Esophagus (tissue), 2 donors: Measurements from ENCODE around the gene DLGAP4. TPM values are rescaled to one million over a fixed set of nuclear protein-coding genes. Genes with fewer than 3 reads are reported as not detected.

ENCODE experiments used
- H3K27ac ChIP-seq, 2 donors: one replicate each; pipeline ENCODE4 v1.5.1; 2013; ENCODE audit warnings: low read depth in 2 of 2, mild to moderate bottlenecking in 2 of 2, inconsistent platforms in 1 of 2, low read length in 1 of 2, moderate library complexity in 1 of 2
- H3K27me3 ChIP-seq, 2 donors: one replicate each; pipeline ENCODE4 v1.6.1; 2013; ENCODE audit warnings: low read length in 2 of 2, control low read depth in 1 of 2, mild to moderate bottlenecking in 1 of 2; ENCODE audit not compliant: insufficient read depth in 2 of 2, control insufficient read depth in 1 of 2
- H3K36me3 ChIP-seq, 2 donors: one replicate each; pipeline ENCODE4 v1.6.1; 2013; ENCODE audit warnings: low read length in 1 of 2; ENCODE audit not compliant: control insufficient read depth in 2 of 2, insufficient read depth in 2 of 2
- H3K4me1 ChIP-seq, 2 donors: one replicate each; pipeline ENCODE4 v1.6.1; 2013; ENCODE audit warnings: low read length in 1 of 2; ENCODE audit not compliant: control insufficient read depth in 2 of 2, insufficient read depth in 2 of 2
- H3K4me3 ChIP-seq, 2 donors: one replicate each; pipeline ENCODE4 v1.5.1; 2013; ENCODE audit warnings: low read length in 2 of 2, mild to moderate bottlenecking in 2 of 2, low read depth in 1 of 2, moderate library complexity in 1 of 2
- H3K9me3 ChIP-seq, 2 donors: one replicate each; pipeline ENCODE4 v1.6.1; 2013; ENCODE audit warnings: mild to moderate bottlenecking in 2 of 2, low read depth in 1 of 2, low read length in 1 of 2, moderate library complexity in 1 of 2; ENCODE audit not compliant: control insufficient read depth in 2 of 2, insufficient read depth in 1 of 2
- WGBS, 2 donors: extraction: QIAGEN DNeasy Blood & Tissue Kit; methylation state at CpG; one replicate each; pipeline ENCODE4 v1.1.7; 2013; 5-methylcytosine and 5-hydroxymethylcytosine counted together
- polyA plus RNA-seq, 2 donors: library from polyadenylated mRNA; stranded (reverse); fragments of 200-250 nt; gene quantifications; one replicate each; pipeline ENCODE4 v1.2.3, GENCODE V29; 2013
- donor health status: healthy with polysubstance abuse.
- donor health status: Bipolar disorder and iron deficiency.

Gene DLGAP4
- polyA plus RNA-seq, 2 donors = 15.8 to 24.3 TPM

DNA sequence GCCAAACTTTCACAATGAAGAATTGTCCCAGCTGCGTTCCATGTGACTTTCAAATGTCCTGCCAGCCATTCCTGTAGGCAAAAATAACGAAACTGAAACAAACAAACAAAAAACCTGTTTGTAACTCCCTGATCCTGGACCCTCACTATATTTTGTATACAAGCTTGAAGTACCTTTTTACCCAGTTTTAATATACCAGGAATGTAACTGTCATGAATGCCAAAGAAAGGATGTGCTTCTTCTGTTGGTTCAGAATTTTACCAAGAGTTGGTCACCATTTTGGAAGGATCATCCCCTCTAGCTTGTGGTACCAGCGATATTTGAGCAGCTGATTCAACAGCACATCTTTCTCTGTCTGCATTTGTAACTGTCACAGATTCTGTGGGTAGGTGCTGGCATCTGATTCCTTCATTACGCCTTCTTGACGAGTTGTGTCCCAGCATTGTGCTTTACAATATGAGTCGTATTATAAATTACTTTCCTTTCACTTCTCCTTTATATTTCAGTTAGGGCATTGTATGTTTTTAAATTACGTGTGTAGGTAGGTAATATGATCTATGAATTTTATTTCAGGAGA lies 93.9 kb downstream of the DLGAP4 start:
- Histone ChIP-seq H3K4me1 (no peaks in the 10 kb centered on the region), H3K4me3 (no peak overlapping the region), H3K36me3 (no peaks in the 10 kb centered on the region), H3K9me3 (no peaks in the 10 kb centered on the region), H3K27me3 (no peaks in the 10 kb centered on the region), H3K27ac (no peak overlapping the region)
- 49 to 63% methylated on average over 7 of the region's 7 CpGs for WGBS, 2 donors

GRCh38 chr20:36400909-36401735 lies 95.0 kb downstream of the DLGAP4 start:
- Histone ChIP-seq H3K36me3 (no peaks in the 10 kb centered on the region), H3K27ac (no peak overlapping the region), H3K4me1 (no peaks in the 10 kb centered on the region), H3K9me3 (no peaks in the 10 kb centered on the region), H3K4me3 (no peak overlapping the region), H3K27me3 (no peaks in the 10 kb centered on the region)
- WGBS, 2 donors = 39 to 40% methylated on average over 18 of the region's 18 CpGs

- no peaks in the 10 kb centered on the region for H3K4me1 ChIP-seq
- no peaks in the 10 kb centered on the region for H3K9me3 ChIP-seq
- no peak overlapping the region for H3K4me3 ChIP-seq
- H3K27me3 ChIP-seq = no peaks in the 10 kb centered on the region
- no peaks in the 10 kb centered on the region for H3K36me3 ChIP-seq
- H3K27ac ChIP-seq = no peak overlapping the region
- 87 to 100% methylated on average over 1 of the region's 1 CpG for whole genome bisulfite sequencing, 2 donors
These were observed 96.6 kb downstream of the DLGAP4 start for GRCh38 chr20:36402708-36403107.

DNA sequence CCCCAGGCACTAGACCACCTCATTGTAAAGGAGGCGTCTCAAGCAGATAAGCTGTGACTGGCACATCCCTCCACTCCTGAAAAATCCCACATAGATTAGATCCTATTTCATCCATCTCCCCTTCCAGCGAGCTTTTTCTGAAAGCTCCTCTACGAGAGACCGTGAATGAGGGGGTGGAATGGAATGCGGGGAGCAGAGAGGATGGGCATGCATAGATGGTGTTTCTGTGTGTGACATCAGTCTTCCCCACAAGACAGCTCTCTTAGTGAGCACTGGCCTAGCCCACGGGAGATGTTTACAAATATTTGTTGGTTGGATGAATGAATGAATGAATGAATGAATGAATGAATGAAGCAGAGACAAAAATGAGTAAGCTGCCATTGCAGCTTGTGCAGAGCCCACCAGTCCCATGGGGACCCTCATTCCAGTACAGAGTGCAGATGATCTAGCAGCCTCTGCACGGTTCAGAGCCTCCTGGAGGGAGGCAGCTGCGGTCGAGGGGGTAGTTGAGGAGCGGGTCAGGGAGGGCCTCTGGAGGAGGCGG lies 98.4 kb downstream of the DLGAP4 start:
- WGBS, 2 donors = 82 to 86% methylated on average over 11 of the region's 11 CpGs
- H3K9me3 ChIP-seq = no peaks in the 10 kb centered on the region
- H3K36me3 ChIP-seq = no peaks in the 10 kb centered on the region
- H3K27ac ChIP-seq = no peak overlapping the region
- no peaks in the 10 kb centered on the region for H3K27me3 ChIP-seq
- no peak overlapping the region for H3K4me3 ChIP-seq
- peaks cover 3% of the 10 kb centered on the region in 2 donors for H3K4me1 ChIP-seq

GRCh38 chr20:36405255-36405654 lies 99.1 kb downstream of the DLGAP4 start:
- Histone ChIP-seq H3K36me3 (no peaks in the 10 kb centered on the region), H3K27ac (no peak overlapping the region), H3K9me3 (no peaks in the 10 kb centered on the region), H3K27me3 (no peaks in the 10 kb centered on the region), H3K4me1 (peaks cover 3% of the 10 kb centered on the region in 2 donors), H3K4me3 (no peak overlapping the region)
- 84 to 89% methylated on average over 7 of the region's 7 CpGs for WGBS, 2 donors

GRCh38 chr20:36407199-36407733 lies 101.1 kb downstream of the DLGAP4 start:
- Histone ChIP-seq H3K36me3 (no peaks in the 10 kb centered on the region), H3K4me3 (no peak overlapping the region), H3K27ac (no peak overlapping the region), H3K4me1 (peaks cover 3% of the 10 kb centered on the region in 2 donors), H3K9me3 (no peaks in the 10 kb centered on the region), H3K27me3 (no peaks in the 10 kb centered on the region)
- 84 to 88% methylated on average over 3 of the region's 3 CpGs for WGBS, 2 donors

DNA sequence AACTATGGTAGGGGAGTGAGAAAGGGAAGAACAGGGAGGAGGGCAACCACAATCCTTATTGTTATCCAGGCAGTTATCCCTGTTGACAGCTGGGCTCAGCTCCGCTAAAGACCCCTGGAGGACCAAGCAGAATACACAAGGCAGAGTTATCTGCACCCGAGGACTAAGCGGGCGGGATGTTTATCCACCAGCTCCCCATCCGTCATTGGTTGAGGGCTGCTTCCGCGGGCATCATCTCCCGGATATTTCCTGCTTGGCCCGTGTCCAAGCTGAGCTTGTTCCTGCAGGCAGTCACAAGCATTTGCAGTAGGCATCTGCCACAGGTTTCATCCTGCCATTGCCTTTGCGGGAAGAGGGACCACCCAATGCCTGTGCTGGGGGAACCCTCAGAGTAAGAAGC lies 102.1 kb downstream of the DLGAP4 start:
- no peaks in the 10 kb centered on the region for H3K36me3 ChIP-seq
- no peak overlapping the region for H3K27ac ChIP-seq
- H3K4me1 ChIP-seq = peaks cover 3% of the 10 kb centered on the region in 2 donors
- H3K9me3 ChIP-seq = no peaks in the 10 kb centered on the region
- H3K4me3 ChIP-seq = no peak overlapping the region
- WGBS, 2 donors = 18 to 20% methylated on average over 10 of the region's 10 CpGs
- no peaks in the 10 kb centered on the region for H3K27me3 ChIP-seq

DNA sequence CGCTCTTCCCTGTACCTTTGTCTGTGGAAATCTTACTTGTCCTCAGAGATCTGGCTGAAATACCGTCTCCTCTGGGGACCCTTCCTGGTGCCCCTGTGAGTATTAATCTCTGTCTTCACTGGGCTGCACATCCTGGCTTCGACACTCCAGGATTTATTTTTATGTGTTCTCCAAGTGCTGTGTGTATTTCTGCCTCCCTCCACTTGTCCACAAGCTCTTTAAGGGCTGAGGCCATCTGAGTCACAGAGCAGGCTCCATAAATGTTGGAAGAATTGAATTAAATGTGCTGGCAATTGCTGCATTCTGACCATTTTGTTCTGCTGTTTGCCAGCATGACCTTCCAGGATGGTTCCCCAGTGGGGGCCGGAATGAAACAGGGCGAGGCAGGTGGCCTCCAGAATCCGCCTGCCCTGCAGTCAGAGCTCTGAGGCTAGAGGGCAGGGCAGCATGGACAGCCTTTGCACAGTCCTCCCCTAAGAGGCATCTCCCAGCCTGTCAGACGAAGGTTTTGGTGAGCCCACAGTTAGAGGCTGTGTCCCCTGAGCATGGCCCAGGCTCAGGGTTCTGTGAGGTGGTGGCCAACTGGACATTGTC lies 105.8 kb downstream of the DLGAP4 start:
- peaks cover 0 to 2% of the 10 kb centered on the region in 2 donors for H3K27me3 ChIP-seq
- WGBS, 2 donors = 72 to 75% methylated on average over 7 of the region's 7 CpGs
- H3K36me3 ChIP-seq = no peaks in the 10 kb centered on the region
- no peaks in the 10 kb centered on the region for H3K9me3 ChIP-seq
- no peak overlapping the region for H3K4me3 ChIP-seq
- H3K27ac ChIP-seq = no peak overlapping the region
- peaks cover 3% of the 10 kb centered on the region in 2 donors for H3K4me1 ChIP-seq

- Histone ChIP-seq H3K9me3 (peaks cover 0 to 3% of the 10 kb centered on the region in 2 donors), H3K4me1 (no peaks in the 10 kb centered on the region), H3K27me3 (peaks cover 0 to 2% of the 10 kb centered on the region in 2 donors), H3K36me3 (no peaks in the 10 kb centered on the region), H3K27ac (no peak overlapping the region), H3K4me3 (no peak overlapping the region)
- 78 to 82% methylated on average over 3 of the region's 3 CpGs for WGBS, 2 donors
These were observed 109.4 kb downstream of the DLGAP4 start for GRCh38 chr20:36415475-36416002.
